ENCODE measurements around the gene SPDYE2B.
"Not testable (repeated sequence)": the region's sequence is repeated elsewhere in the genome, so short reads cannot be mapped to it uniquely, and the experiment has no call there.

DNA sequence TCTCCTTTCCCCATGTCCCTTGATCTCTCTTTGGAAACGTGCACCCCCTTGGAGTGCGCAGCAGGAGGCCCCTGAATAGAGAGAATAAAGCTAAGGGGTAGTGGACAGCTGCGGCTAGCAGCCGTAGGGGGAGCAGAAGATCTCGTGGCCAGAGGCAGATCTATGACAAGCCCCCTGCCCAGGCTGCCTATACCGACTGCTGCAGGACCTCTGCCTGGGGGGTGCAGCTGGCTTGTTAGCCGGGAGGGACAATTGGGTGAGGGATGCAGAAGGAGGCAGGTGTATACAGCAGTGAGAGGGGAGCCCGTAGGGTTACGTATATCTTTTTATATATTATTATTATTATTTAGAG lies 21.8 kb downstream of the SPDYE2B start:
- TF ChIP-seq CTCF, POLR2A (IDR thresholded peaks at IDR 0.05): not testable (repeated sequence)
